GM21423 (cell line): ENCODE measurements around the gene KCNF1.

Source experiments
- ATAC-seq: cut with Tn5 transposase; IDR thresholded peaks from one replicate; pipeline ENCODE4 v1.9.1; 2021; ENCODE audit warnings: mild to moderate bottlenecking, moderate library complexity; ENCODE audit not compliant: unreplicated experiment

The KCNF1 gene, protein sequence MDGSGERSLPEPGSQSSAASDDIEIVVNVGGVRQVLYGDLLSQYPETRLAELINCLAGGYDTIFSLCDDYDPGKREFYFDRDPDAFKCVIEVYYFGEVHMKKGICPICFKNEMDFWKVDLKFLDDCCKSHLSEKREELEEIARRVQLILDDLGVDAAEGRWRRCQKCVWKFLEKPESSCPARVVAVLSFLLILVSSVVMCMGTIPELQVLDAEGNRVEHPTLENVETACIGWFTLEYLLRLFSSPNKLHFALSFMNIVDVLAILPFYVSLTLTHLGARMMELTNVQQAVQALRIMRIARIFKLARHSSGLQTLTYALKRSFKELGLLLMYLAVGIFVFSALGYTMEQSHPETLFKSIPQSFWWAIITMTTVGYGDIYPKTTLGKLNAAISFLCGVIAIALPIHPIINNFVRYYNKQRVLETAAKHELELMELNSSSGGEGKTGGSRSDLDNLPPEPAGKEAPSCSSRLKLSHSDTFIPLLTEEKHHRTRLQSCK

DNA sequence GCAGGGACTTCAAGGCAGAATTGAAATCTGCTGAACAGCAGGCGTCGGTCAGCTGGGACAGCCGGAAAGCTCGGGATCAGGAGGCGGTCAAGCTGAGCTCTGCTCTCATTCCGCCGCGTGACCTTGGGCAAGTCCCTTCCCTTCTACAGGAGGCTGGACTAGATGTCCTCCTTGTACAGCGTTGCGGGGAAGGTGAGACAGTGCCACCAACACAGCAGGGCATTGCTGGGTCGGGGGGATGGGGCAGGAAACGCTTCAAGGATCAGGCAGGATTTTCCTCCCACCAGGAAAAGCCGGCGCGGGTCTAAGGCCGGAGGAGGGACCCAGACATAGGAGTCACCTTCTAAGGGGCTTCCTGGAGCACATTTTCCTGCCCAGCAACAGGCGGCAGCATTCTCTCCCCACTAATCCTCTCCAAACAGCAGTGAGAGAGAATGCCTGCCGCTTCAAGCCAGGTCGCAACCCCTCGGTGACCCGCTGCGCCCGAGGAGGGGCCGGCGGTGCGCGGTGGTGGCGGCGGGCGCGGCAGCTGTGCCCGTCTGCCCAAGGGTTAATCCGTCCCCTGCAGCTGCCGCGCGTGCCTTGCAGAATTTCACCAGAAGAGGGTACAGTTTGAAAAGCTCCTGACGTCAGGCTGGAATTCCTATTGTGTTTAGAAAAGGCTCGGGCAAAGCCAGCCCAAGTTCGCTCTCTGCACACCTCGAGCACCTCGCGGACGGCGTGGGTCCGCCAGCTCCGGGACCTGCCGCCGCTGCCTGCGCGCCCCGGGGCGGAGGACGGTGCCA is at the start of gene KCNF1:
KCNF1 (plus strand) TSS at position 644 of the 785 bp plus-strand sequence. CDS start 493 bp downstream, outside the sequence.
- ATAC-seq: no peak

- ATAC-seq: no peak
Observed at GRCh38 chr2:10862330-10862729, 49.4 kb upstream of the KCNF1 start.

DNA sequence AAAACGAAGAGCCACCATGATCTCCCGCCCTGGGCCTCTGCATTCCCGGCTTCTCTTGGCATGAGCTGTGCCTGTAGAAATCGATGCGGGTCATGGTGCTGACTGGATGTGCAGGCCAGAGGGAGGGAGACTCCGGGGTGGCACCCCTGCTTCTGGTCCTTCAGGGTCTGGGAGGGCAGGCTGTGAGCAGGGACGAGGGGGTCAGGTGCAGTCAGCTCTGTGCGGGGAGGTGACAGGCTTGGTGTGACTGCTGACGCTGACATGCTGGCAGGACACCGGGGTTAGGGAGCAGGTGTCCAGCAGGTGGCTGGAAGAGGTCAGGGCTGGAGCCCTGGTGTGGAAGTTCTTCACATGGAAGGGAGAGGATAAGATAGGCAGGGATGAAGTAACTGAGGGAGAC is 48.7 kb upstream of the KCNF1 start:
- no peak for ATAC-seq

- peak; percentile 75 for ATAC-seq
Observed at GRCh38 chr2:10863837-10864236, 47.9 kb upstream of the KCNF1 start.

DNA sequence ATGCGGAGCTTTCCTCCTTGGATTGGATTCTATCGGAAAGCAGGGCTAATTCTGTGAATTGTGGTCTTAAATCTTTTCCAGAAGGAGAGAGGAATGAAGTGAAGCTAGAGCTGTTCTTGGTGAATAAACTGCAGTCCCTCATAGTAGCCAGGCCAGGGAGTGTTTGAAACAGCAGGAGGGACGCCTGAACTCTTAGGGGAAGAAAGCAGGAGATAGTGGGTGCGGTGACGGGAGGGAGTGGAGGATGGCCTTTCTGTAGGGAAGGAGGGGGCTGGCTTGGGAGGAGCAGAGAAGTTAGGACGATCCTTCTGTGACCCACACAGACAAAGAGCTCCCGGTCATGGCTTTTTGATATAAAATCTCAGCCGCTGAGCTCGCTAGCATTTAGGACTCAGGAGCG is 47.5 kb upstream of the KCNF1 start:
- no peak for ATAC-seq

DNA sequence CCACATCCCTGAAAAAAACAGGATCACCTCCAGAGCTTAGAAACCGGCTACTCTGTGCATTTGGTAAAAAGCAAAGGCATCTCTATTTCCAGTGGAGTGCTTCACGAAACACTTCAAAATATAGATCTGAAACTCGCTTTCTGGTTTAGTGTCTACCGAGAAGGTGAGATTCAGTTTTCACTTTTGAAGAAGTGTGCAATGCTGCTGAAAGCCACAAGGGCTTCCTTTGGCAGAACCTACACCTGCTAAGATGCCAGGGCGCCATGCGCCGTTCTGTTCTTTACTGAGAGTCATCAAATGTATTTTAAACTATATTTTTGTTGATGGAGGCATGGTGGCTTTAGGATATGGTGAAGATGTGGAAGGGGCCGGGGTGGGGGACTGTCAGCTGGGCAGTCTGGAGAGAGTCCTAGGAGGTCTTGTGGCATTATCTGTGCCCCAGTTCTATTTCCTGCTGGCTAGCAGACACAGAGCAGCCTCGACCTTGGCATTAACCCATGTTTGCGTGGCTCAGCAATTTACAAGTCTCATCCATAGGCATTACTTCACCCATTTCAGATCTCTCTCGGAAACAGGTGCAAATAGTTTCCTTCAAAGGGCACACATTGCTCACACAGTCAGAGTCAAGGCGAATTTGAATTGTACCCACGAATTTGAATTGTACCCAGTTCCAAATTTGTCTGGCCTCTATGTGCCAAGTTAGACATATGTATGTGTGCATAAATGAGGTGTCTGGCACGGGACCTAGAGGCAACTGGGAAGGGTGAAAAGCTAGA is 46.7 kb upstream of the KCNF1 start:
- peak; percentile 91 for ATAC-seq

DNA sequence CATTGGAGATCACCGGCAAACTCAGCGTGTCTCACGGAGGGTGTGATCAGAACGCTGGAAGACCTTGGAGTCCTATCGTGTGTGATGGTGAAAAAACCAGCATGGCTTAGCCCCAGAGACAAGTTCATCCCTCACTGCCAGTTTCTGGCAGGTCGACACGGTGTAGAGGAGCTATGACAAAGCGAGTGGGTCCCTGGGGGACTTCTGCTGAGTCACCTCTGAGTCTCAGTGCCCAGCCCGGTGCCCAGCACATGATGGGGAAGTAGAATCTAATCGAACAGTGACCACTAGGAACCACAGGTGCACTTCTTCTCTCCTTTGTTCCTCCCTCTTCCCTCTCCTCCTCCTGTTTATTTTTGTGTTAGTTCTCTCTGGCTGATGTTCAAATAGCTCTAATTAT is 45.9 kb upstream of the KCNF1 start:
- ATAC-seq: no peak

GRCh38 chr2:10867692-10868420 is 43.9 kb upstream of the KCNF1 start:
- no peak for ATAC-seq

GRCh38 chr2:10868465-10869314 is 43.0 kb upstream of the KCNF1 start:
- no peak for ATAC-seq

DNA sequence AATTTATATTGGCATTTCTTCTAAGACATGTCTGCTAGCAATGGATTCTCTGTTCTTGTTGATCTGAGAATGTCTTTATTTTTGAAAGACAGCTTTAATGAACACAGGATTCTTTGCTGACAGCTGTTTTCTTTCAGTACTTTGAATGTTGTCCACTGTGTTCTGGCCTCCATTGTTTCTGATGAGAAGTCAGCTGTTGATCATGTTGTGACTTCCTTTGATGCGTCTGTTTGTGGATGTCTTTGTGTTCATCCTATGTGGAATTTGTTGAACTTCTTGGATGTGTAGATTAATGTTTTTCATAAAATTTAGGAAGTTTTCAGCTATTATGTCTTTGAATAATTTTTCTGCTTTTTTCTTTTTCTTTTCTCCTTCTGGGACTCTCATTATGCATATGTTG is 39.8 kb upstream of the KCNF1 start:
- ATAC-seq: no peak

DNA sequence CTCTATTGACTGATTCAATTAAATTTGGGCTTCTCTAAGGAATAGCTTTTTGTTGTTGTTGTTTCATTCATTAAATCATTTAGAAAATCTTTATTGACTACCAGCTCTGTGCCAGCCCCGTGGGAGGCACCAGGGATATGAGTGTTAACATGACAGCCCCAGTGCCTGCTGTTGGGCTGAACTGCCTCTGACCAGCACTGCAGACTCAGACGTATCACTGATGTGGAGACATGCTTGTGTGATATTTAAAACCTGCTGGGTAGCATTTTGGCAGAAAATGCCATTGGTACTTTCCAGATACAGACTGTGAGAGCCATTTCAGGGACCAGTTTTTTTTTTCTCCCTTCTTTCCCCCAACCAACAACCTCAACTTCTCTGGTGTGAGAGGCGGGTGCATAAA is 38.6 kb upstream of the KCNF1 start:
- no peak for ATAC-seq

DNA sequence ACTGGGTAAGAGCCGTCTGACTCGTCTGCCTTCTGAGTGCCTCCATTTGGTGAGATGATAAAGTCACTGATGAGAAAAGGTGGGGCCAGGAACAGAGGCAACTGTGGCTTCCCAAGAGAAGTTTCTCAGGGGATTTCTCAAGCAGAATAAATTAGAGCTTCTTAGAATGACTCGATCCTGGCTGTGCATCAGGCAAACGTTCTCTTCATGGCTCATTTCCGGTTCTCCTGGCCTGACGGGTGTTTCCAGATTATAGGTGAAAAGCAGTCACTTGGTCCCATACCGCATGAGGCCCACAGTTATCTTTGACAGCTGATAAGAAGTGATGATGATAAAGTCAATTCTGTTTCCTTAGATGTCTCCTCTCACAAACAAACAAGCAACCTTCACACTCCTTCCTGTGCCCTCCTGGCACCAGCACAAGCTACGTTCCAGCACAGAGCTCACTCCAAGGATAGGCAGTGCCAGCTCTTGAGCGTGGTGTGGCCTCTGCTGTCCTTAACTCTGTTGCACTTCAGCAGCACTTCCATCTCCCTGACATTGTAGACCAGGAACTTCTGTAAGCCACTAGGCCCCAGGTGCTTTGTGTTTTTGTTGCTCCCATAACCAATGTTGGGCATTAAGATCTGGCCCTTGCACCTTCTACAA is 37.8 kb upstream of the KCNF1 start:
- ATAC-seq: no peak

DNA sequence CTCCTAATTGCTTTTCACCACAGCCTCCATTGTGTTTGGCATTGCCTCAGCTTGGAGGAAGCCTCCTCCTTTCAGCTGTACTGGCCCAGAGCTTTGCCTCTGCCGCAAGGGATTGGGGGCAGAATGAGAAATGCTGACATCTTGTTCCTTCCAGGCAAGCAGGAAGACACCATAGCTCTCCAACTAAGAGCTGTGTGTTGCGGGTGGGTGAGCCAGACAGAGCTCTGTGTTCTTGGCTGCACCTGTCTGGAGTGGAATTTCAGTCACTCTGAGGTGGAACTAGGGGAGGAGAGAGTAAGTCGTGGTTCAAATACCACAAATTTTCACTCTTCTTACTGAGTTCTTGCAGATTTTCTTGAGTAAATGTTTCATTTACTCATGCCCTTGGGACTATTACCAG is 36.6 kb upstream of the KCNF1 start:
- ATAC-seq: no peak

DNA sequence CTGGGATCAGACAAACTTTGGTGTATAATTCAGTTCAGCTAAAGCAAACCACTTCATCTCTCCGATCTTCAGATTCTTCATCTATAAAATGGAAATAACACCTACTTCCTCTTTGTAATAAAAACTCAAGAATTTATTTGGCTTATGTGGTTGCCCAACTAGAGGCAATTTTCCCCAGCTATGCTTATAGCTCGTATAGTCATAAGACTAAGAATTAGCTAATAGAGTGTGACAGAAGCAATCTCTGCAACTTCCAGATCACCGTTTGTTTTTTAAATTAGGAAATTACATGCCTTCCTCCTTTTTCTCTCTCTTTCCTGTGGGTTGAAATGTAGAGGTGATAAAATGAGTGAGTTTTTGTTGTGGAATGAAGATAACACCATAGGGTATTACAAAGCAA is 35.3 kb upstream of the KCNF1 start:
- ATAC-seq: no peak

DNA sequence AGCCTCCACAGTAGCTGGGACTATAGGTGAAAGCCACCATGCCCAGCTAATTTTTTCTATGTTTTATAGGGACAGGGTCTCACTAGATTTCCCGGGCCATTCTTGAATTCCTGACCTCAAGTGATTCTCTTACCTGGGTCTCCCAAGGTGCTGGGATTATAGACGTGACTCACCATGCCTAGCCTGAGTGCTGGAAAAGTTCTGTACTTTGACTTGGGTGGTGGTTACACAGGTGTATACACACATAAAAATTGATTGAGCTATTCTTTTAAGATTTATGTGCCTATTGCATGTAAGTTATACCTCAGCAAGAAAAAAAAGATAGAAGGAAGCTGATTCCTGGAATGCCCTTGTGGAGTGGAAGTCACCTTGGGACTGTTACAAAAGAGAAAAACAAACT is 34.8 kb upstream of the KCNF1 start:
- ATAC-seq: no peak

GRCh38 chr2:10877651-10878111 is 34.1 kb upstream of the KCNF1 start:
- ATAC-seq: no peak

DNA sequence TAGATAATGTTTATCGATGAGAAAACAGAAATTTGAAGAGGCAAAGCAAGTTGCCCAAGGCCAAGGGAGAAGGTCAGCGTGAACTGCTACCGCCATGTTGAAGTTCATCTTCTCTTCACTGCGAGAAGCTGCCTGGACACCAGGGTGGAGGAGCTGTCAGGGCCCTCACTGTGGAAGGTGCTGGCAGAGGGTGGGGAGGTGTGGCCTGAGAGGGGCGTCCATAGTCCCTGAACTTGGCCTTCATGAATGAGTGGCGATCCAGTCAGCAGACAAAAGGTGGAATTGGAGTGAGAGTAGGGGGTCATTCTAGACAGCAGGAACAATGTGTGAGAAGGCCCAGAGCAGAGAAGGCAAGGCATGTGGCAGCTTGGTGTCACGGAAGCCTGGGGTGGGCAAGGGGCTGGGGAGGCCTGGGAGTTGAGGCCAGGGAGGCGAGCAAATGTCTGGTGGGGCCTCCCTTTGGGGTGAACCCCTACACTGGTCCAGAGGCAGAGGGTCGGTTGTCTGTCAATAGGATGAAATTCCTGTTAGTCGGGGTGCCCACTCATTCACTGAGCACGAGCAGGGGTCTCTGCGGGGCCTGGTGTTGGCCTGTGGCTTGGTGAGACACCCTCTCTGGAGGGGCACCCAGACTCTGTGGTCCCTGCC is 33.3 kb upstream of the KCNF1 start:
- ATAC-seq: no peak

DNA sequence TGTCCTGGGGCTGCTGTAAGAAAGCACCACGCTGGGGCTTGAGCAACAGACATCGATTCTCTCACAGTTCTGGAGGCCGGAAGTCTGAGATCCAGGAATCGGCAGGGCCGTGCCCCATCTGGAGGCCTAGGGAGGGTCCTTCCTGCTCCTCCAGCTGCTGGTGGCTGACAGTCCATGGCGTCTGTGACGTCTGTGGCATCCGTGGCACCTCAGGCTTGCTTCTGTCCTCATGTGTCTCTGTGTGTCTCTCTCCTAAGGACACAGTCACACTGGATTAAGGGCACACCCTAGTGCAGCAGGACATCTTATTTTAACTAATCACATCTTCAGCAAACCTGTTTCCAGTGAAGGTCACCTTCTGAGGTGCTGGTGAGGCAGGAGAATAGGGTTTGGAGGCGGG is 32.6 kb upstream of the KCNF1 start:
- no peak for ATAC-seq
